Right lobe of liver (tissue), 6 donors: Measurements from ENCODE around the gene PRKN. TPM values are rescaled to one million over a fixed set of nuclear protein-coding genes. Genes with fewer than 3 reads are reported as not detected.

Experiments
- ATAC-seq, 4 donors: fragments of 200-7000 bp; cut with Tn5 transposase; one replicate each; pipeline ENCODE4 v1.9.1; 2020; ENCODE audit warnings: mild to moderate bottlenecking in 4 of 4, moderate library complexity in 4 of 4
- DNase-seq, 3 donors: peaks; one replicate each; pipeline ENCODE4 v3.0.0-alpha.2; 2020
- H3K27ac ChIP-seq, 3 donors: fragments of 200-600 bp; one replicate each; pipeline ENCODE4 v1.8.0; 2022
- H3K27me3 ChIP-seq, 2 donors: fragments of 200-600 bp; one replicate each; pipeline ENCODE4 v1.8.0; 2022
- H3K36me3 ChIP-seq, 4 donors: fragments of 200-600 bp; sonication (generic) in 1 of 4; one replicate each; pipeline versions ENCODE4 v1.5.1 to v1.8.0; 2017 to 2022; ENCODE audit warnings: control low read depth in 1 of 4
- H3K4me1 ChIP-seq, 4 donors: fragments of 200-600 bp; sonication (generic) in 1 of 4; one replicate each; pipeline versions ENCODE4 v1.5.1 to v1.8.0; 2017 to 2022; ENCODE audit warnings: control low read depth in 1 of 4
- H3K4me3 ChIP-seq, 3 donors: fragments of 200-600 bp; one replicate each; pipeline ENCODE4 v1.8.0; 2022
- H3K9me3 ChIP-seq, 4 donors: fragments of 200-600 bp; sonication (generic) in 1 of 4; one replicate each; pipeline versions ENCODE4 v1.5.1 to v1.8.0; 2017 to 2022; ENCODE audit warnings: control low read depth in 1 of 4
- POLR2A ChIP-seq: fragments of 450-650 bp; IDR thresholded peaks from one replicate; pipeline ENCODE4 v1.6.1; 2017; ENCODE audit warnings: antibody characterized with exemption, mild to moderate bottlenecking
- WGBS: methylation state at CpG from one replicate; pipeline ENCODE4 v1.1.6; 2018; ENCODE audit warnings: low coverage, low lambda C conversion rate; ENCODE audit not compliant: insufficient coverage; ENCODE audit errors: missing lambda C conversion rate; 5-methylcytosine and 5-hydroxymethylcytosine counted together
- intact Hi-C, 2 donors: fragments of 100-400 bp; cut with DNase I; formaldehyde crosslinking; loops; one replicate each; pipeline versions ENCODE4 v1.11.2 to v1.14.1; 2022
- total RNA-seq, 6 experiments: library from RNA; depleted of rRNA in 2 of 6; stranded (reverse); fragments of >200 nt in 2 of 6; fragmentation: NEBNext Ultra II Directional in 3 of 6; extraction: Animal tissue kit (Norgen Biotek cat#: 25700) in 3 of 6; gene quantifications; one replicate each; pipeline versions ENCODE4 v1.1.0 to v1.2.4, GENCODE V29; 2016 to 2023
- TF ChIP-seq, protein P1 (sequence below), 4 donors: fragments of 200-600 bp in 3 of 4; fragments of 450-650 bp in 1 of 4; IDR thresholded peaks; one replicate each; pipeline versions ENCODE4 v1.5.1 to v1.8.0; 2016 to 2022; ENCODE audit warnings: antibody characterized with exemption in 4 of 4, mild to moderate bottlenecking in 2 of 4
- donor health status: DM: no; HTN: yes; CAD: no.
- donor health status: DM: no; HTN: no; CAD: no.
- donor health status: DM: no; HTN: no; CAD: no.
- donor health status: DM: no; HTN: yes; CAD: no.
- donor health status: DM: no; HTN: yes; CAD: no.

PRKN gene
- total RNA-seq, 6 experiments from 2014 or later: 1.1 to 3.7 (median 2.2) TPM

DNA sequence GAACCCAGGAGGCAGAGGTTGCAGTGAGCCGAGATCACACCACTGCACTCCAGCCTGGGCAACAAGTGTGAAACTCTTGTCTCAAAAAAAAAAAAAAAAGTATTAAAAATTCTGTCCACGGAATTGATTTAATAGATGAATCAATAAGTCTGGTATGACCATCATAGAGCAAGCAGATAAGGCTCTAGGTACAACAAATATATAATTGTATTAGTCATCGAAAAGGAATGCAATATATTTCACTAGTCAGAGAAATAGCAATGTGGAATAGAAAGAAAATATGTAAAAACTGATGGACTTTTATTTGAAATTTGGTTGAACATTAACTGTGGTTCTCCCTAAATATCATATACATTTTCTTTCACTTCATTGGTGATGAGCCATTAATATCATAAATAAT is 976.9 kb downstream of the PRKN start:
- ATAC-seq (peak in 1 of 4 donors; percentile 50), DNase-seq (no peak)
- H3K4me1 ChIP-seq: no peaks in the 10 kb centered on the region
- no peak overlapping the region for H3K27ac ChIP-seq
- H3K27me3 ChIP-seq: no peaks in the 10 kb centered on the region
- H3K36me3 ChIP-seq: no peaks in the 10 kb centered on the region
- H3K9me3 ChIP-seq: no peaks in the 10 kb centered on the region
- intact Hi-C loops: no loop called here
- no peak for TF ChIP-seq POLR2A
- TF ChIP-seq, protein P1, sequence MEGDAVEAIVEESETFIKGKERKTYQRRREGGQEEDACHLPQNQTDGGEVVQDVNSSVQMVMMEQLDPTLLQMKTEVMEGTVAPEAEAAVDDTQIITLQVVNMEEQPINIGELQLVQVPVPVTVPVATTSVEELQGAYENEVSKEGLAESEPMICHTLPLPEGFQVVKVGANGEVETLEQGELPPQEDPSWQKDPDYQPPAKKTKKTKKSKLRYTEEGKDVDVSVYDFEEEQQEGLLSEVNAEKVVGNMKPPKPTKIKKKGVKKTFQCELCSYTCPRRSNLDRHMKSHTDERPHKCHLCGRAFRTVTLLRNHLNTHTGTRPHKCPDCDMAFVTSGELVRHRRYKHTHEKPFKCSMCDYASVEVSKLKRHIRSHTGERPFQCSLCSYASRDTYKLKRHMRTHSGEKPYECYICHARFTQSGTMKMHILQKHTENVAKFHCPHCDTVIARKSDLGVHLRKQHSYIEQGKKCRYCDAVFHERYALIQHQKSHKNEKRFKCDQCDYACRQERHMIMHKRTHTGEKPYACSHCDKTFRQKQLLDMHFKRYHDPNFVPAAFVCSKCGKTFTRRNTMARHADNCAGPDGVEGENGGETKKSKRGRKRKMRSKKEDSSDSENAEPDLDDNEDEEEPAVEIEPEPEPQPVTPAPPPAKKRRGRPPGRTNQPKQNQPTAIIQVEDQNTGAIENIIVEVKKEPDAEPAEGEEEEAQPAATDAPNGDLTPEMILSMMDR (IDR thresholded peaks at IDR 0.05): no peak
- H3K4me3 ChIP-seq: no peak overlapping the region
- WGBS: 74% methylated on average over 2 of the region's 3 CpGs

DNA sequence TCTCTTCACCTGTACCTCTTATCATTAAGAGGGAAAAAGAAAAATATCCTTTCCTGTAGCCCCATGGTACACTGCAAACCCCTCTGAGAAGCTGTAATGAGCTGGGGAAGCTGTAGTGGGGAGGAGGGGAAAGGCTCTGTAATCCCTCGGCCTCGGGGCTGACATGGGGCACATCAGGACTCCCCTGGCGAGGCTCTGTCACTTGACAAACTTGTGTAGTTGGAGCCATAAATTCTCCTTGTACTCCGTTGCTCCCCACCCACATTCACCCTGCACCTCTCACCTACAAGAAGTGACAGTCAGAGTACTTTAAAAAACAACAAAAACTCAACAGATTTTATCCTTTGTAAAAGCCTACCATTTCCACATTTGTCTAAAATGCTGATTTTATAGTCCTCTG is 978.0 kb downstream of the PRKN start:
- no peak overlapping the region for H3K4me3 ChIP-seq
- WGBS: 82% methylated on average over 4 of the region's 4 CpGs
- no peaks in the 10 kb centered on the region for H3K27me3 ChIP-seq
- ATAC-seq (no peak), DNase-seq (no peak)
- intact Hi-C loops: no loop called here
- H3K36me3 ChIP-seq: no peaks in the 10 kb centered on the region
- no peaks in the 10 kb centered on the region for H3K4me1 ChIP-seq
- no peak for TF ChIP-seq POLR2A
- TF ChIP-seq, protein P1 (IDR thresholded peaks at IDR 0.05): no peak
- no peaks in the 10 kb centered on the region for H3K9me3 ChIP-seq
- H3K27ac ChIP-seq: no peak overlapping the region

DNA sequence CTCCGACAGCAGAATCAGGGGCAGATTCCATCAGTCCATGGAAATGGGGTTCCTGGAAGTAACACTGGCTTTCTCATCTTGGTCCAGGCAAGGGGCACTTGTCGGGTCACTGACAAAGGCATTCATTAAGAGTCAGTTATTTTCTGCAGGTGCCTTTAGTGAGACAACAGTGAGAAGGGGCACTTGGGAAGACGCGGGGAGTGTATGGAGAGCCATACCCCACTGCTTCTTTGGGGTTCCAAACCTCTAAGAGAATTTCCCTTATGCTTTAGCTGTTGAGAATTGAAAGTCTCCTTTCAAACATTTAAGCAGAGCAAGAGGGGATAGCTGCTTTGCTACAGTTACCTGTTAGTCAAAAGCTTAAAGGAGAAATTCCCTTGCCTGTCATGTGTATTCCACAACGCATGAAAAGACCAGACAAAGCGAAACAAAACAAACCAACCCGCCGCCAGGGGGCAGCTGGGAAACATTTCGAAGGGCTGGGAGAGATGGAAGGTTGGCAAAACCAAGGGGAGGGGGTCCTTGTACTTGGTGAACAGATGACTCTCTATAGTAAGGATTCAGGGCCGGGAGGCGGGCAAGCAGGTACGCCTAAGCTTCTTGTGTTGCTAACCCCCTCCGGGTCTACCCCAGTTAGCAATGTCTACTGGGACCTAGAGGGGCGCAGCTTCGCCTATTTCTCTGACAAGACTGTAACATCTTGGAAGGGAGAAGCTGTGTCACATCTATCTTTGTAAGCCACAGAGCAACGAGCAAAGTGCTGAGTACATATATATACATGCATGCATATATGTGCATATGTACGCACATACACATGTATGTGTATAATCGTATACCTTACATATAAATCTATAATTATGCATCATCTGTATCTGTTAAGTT is 978.8 kb downstream of the PRKN start:
- peak; percentile 59 to 80 (median 79) for ATAC-seq
- no peaks in the 10 kb centered on the region for H3K27me3 ChIP-seq
- TF ChIP-seq, protein P1 (IDR thresholded peaks at IDR 0.05): peak; percentile 49 to 60 (median 54)
- no peak for TF ChIP-seq POLR2A
- no peaks in the 10 kb centered on the region for H3K36me3 ChIP-seq
- peak in 2 of 3 donors; percentile 49 to 52 for DNase-seq
- no peak overlapping the region for H3K4me3 ChIP-seq
- intact Hi-C loops: no loop called here
- WGBS: 36% methylated on average over 9 of the region's 18 CpGs
- H3K27ac ChIP-seq: no peak overlapping the region
- no peaks in the 10 kb centered on the region for H3K9me3 ChIP-seq
- no peaks in the 10 kb centered on the region for H3K4me1 ChIP-seq

DNA sequence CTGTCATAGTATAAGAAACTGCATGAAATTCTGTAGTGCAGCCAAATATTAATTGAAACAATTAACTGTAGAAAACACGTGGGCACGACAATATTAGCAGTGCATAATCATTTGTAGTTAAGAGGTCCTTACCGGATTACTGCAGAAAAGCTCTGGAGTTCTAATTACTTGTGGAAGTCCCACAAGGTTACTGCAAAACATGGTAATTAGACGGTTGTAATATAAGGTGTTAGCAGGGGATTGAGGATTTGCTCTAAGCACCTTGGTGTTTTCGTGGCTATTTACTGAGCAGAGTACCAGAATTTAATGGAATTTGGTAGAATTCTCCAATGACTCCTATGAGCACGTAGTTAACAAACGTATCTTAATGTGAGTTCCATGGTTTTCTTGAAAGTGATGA is 980.1 kb downstream of the PRKN start:
- ATAC-seq: no peak
- Histone ChIP-seq H3K9me3 (no peaks in the 10 kb centered on the region), H3K27ac (no peak overlapping the region), H3K27me3 (no peaks in the 10 kb centered on the region), H3K4me3 (no peak overlapping the region), H3K36me3 (no peaks in the 10 kb centered on the region), H3K4me1 (no peaks in the 10 kb centered on the region)
- intact Hi-C loops: no loop called here
- 85% methylated on average over 7 of the region's 7 CpGs for WGBS
- TF ChIP-seq POLR2A: no peak
- TF ChIP-seq, protein P1 (IDR thresholded peaks at IDR 0.05): no peak
- DNase-seq: no peak
